Right ventricle myocardium superior (tissue), 1 donor: ENCODE data around the gene ATP2C2. TPM values are rescaled to one million over a fixed set of nuclear protein-coding genes. Genes with fewer than 3 reads are reported as not detected.

Experiments
- ATAC-seq: fragments of 200-7000 bp; cut with Tn5 transposase; one replicate; pipeline ENCODE4 v1.9.1; 2020; ENCODE audit warnings: mild to moderate bottlenecking; ENCODE audit not compliant: poor library complexity
- DNase-seq: peaks from one replicate; pipeline ENCODE4 v3.0.0-alpha.2; 2020
- intact Hi-C: fragments of 100-400 bp; cut with DNase I; formaldehyde crosslinking; loops from one replicate; pipeline ENCODE4 v1.11.2; 2022
- total RNA-seq: library from RNA; stranded (reverse); fragmentation: NEBNext Ultra II Directional; extraction: Animal tissue kit (Norgen Biotek cat#: 25700); gene quantifications from one replicate; pipeline ENCODE4 v1.2.1, GENCODE V29; 2021
- donor health status: DM: no; HTN: yes; CAD: no; lungs with severe emphysema.

Gene ATP2C2
- total RNA-seq, 1 donor from 2014 or later = not detected

DNA sequence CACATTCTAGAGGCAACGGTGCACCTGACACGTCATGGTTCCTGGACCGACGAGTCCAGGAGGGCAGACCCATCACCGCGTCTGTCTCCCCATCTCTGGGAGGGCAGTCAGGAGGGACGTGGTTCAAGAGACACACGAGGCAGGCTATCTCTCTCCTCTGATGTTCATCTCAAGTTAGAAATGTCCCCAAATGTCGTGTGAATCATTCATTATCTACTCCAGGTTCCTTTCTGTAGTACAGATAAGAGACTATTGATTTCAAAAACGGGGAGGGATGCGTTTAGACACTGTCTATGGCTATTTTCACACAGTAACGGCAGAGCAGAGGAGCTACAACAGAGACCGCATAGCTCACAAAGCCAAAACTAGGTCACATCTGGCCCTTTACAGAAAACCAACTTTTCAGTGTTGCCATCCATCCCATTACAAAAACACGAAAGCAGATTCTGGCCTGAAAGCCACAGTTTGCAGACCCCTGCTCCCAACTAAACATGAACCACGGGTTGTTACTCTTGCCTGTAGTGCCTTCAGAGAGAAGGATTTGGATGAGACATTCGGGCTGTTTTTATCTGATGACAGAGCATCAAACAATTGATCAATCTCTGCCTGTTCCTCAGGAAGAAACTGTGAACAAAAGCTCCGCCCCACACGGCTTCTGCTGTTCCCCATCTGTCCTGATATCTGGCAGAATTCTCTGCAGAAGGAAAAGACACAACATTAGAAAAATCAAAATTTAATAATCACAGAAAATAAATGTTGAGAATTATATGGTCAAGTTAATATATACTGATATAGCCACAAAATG, 129.3 kb downstream of the ATP2C2 start:
- intact Hi-C loops = no loop called here
- DNase-seq = peak; percentile 16
- ATAC-seq = no peak

DNA sequence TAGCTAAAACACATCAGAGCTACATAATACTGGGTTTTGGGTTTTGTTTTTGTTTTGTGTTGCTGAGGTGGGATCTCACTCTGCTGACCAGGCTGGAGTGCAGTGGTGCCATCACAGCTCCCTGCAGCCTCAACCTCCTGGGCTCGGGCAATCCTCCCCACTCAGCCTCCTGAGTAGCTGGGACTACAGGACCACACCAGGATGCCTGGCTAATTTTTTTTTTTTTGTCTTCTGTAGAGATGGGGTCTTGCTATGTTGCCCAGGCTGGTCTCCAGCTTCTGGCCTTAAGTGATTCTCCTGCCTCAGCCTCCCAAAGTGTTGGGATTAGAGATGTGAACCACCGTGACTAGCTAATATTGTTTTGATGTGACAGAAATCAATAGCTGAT, 129.9 kb downstream of the ATP2C2 start:
- intact Hi-C loops = no loop called here
- no peak for DNase-seq
- ATAC-seq = no peak

DNA sequence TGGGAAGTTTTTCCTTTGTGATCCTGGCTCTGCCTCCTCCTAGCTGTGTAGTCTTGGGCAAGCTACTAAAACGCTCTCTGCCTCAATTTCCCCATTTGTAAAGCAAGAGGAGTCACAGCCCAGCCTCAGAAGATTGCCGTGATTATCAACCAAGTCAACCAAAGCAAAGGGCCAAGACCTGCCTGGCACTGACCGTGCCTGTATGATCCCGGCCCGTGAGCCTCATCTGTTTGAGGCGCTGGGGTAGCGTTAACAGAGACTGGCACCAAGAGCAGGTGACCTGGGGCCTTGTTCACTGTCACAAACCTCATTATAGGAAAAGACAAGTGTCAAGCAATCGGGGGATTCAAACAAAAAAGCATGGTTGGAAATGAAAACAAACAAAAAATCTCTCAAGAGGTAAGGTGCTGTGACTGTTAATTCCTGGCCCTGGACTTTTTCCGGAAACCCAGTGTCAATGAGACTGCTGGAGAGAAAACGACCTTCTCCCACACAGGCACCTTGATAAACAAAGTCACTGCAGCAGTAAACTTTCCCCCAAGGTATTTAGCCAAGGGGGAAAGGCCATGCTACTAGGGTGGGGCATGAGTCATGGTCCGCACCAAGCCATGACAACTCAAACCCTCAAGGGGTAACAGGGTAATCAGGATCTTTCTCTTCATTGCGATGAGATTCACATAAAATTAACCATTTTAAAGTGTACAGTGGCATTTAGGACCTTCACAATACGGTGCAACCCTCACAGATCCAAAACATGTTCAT, 130.7 kb downstream of the ATP2C2 start:
- intact Hi-C loops = no loop called here
- DNase-seq (peak; percentile 12), ATAC-seq (no peak)

DNA sequence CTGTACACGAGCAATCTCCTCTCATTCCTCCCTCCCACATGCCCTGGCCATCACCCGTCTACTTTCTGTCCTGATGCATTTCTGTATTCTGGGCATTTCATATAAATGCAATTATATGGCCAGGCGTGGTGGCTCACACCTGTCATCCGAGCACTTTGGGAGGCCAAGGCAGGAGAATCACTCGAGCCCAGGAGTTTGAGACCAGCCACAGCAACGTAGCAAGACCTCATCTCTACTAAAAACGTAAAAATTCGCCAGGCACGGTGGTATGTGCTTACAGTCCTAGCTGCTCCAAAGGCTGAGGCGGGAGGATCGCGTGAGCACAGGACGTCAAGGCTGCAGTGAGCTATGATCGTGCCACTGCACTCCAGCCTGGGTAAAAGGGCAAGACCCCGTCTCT, 131.3 kb downstream of the ATP2C2 start:
- no peak for ATAC-seq
- DNase-seq = no peak
- intact Hi-C loops = no loop called here

DNA sequence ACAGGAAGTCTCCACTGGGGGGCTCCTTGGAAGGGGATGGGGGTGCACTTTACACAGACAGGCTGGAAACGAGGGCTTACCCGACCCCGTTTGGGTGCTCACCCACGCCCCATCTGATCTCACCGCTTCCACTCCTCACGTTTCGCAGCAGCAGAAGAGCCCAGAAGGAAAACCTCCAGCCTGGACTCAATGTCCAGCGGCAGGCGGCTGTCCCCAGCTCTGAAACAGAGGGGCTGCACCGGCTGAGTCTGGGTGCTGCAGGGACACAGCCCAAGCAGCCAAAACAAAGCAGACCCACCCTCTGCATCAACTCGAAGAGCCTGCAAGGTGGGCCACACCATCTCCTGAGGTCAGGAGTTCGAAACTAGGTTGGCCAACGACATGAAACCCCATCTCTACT, 132.2 kb downstream of the ATP2C2 start:
- DNase-seq = peak; percentile 21
- intact Hi-C loops = no loop called here
- no peak for ATAC-seq

DNA sequence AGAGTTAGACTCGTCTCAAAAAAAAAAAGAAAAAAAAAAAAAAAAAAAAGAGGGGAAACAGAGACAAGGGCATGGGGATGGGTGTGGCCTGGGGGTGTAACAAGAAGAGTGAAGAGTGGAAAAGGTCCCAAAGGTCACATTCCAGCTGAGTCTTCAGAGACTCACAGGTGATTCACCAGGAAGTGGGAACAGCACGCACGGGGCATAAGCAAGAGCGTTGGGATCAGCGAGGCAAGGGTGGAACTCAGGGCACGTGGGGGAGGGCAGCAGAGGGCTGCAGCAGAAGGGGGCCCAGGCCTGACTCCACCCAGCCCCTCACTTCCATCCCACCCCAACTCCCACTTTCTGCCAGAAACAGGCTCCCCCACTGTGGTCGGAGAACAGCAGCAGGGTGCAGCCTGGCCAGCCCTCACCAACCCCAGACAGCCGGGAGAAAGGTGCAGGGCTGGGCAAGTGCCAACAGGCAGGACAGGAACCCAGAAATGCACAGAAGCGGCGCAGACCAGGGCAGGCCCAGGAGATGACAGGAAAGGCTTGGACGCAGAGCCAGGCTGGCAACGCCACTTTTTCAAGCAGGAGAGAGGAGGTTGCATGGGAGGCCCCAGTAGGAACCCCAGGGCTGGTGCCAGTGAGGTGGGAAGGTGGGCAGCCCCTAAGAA, 132.9 kb downstream of the ATP2C2 start:
- DNase-seq = peak; percentile 36

DNA sequence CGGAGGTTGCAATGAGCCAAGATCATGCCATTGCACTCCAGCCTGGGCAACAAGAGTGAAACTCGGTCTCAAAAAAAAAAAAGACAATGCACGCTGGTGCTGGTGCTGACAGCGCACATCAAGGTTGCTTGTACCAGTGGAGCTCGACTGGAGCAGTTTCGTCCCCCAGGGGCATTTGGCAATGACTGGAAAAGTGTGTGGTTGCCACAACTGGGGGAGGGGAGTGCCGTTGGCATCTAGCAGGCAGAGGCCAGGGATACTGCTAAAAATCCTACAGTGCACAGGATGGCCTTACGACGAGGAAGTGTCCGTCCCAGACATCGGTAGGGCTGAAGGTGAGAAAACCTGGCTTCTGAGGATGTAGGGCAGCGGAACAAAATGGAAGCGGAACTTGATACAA, 133.7 kb downstream of the ATP2C2 start:
- intact Hi-C loops = no loop called here
- no peak for ATAC-seq
- DNase-seq = peak; percentile 10

More for the DNA sequence above, 132.9 kb downstream of the ATP2C2 start:
- ATAC-seq = no peak
- intact Hi-C loops = no loop called here

DNA sequence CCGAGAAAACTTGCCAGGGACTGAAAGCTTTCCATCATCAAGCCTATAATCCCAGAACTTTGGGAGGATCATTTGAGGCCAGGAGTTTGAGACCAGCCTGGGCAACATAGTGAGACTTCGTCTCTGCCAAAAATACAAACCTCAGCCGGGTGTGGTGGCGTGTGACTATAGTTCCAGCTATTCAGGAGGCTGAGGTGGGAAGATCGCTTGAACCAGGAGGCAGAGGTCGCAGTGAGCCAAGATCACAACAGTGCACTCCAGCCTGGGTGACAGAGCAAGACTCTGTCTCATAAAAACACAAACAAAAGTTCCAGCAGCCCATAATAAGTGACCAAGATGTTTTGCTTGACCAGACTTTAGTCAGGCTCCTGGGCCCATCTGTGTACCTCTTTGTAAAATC, 134.2 kb downstream of the ATP2C2 start:
- intact Hi-C loops = no loop called here
- peak; percentile 6 for DNase-seq
- ATAC-seq = no peak

DNA sequence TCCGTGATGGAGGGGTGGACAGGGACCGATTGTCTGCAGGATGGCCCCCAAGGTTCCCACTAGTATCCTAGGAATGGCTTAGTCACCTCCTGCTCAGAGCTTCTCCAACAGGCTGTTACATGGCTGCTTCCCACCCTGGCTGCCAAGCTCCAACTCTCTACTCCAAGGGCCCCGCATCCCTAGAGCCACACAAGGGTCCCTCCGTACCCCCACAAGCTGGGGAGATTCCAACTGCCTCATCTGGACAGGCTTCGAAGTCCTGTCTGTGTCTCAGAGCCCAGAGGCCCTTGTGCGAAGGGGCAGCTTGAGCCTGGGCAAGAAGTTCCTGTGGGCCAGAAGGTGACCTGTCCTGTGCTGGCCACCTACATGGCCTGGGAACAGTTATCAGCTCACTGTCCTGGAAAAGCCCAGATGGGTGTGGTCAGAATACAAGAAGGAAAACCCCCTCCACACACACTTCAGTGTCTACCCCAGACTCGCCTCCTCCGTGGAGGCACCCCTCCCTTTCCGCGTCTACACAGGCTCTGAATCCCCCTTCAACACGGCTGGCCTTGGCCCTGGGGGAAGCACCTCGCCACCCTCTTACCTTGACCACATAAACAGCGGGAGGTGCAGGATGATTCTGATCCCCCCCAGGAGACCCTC, 135.5 kb downstream of the ATP2C2 start:
- ATAC-seq = peak; percentile 1
- peak; percentile 38 for DNase-seq
- intact Hi-C loops = no loop called here

DNA sequence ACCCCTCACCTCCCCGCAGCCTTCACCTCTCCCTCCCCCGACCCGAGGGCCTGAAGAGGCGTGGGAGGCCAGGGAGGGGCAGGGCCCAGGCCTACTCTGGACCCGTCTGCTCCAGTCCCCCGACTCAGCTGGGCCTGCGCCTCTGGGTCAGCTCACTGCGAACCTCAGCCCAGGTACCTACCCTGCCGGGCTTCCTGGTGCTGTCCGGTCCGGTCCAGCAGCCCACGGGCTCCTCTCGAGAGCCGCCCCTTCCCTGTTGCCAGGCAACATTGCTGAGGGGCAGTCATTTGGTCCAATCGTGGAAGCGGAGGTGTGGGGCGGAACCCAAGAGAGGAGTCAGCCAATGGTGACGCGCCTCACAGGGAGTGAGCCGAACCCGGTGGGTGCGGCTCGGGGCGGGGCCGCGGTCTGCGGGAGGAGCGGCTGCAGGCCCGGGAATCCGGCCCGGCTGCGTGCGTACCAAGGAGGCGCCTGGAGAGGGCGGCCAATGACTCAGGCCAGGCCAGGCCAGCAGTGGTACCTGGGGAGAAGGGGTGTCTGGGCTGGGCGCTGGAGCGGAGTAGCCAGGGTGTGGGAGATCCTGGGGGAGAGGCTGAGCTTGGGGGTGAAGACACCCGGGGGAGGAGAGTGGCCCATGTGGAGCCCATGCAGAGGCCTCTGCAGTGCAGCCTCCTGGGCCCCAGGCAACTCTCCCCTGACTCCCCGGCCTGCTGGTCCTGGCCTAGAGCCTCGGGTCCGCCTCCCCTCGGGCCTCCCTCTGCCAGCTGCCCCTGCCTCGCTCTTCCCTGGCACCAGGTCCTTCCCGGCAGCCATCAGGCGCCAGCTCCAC, 136.3 kb downstream of the ATP2C2 start, which contains the start of gene MEAK7:
TSS of gene MEAK7 (minus strand) at position 240 of the 829 bp plus-strand sequence. CDS start 6,573 bp downstream, outside the sequence.
- DNase-seq (peak; percentile 99), ATAC-seq (peak; percentile 97)
- intact Hi-C loops = no loop called here

DNA sequence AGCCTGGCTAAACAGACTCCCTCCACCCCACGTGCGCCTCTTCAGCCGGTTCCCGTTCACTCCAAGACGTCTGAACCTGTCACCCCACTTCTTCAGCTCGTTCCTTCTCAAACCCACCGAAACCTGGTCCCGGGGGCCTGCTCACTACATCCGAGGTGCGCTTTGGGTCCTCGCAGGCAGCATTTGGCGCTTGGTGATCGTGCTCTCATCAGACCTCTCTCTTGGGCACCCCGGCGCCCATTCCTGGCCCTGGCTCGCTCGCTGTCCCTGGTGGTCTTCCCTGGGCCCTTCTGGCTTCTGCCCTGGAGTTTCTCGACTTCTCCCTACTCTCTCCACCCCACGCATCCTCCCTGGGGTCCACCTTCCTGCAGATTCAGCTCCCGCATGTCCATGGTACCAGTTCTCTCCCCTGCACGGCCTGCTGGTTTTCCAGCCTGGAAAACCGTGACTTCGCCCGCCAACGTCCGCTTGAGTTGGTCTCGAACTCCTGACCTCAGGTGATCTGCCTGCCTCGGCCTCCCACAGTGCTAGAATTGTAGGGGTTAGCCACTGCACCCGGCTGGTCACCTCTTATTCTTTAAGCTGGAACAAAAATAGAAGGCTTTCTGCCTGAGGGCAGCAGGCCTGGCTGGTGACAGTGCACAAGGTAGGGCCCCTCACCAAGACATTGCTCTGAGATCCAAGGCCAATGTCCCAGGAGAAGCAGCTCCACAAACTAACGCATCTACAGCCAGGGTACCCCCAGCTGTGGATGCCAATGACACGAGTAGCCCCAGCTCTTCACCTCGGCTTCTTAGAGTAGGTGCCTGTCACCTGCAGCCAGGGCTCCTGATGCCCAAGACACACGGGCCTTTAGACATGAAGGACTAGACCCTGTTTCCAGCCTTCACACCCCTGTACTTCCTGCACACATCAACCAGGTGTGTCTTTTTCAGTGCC, 137.2 kb downstream of the ATP2C2 start:
- intact Hi-C loops = no loop called here
- DNase-seq (peak; percentile 43), ATAC-seq (no peak)

DNA sequence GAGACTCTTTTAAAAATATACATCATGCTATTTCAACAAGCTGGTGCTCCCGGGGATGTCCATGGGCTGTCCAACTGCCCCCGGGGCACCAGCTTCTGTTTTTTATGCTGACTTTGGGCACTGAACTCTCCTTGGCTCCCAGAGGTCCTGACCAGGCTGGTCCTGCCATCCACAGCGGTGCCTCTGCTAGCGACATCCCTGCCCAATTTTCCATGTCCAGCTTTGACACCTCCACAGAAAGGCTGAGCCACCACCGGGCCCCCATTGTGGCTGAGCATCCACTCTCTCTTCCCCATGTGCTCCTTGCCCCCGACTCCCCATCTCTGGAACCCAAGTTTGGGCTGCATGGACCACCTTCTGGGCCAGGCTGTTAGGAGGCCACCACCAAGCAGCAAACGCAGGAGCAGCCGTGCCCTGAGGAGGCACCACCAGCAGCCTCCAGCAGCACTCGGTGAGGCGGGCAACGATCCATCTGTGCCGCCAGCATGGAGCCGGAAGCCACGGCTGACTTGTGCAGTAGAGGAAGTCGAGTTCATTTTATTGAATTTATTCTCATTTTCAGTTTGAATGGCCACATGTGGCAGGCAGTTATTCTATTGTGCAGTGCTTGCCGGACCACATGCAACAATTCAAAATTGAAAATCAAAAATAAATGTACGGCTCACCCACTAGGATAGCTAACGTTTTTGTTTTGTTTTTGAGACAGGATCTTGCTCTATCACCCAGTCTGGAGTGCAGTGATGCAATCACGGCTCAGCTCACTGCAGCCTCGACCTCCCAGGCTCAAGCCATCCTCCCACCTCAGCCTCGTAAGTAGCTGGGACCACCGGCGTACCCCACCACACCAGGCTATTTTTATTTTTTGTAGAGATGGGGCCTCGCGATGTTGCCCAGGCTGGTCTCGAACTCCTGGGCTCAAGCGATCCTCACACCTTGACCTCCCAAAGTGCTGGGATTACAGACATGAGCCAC, 139.0 kb downstream of the ATP2C2 start:
- no peak for ATAC-seq

DNA sequence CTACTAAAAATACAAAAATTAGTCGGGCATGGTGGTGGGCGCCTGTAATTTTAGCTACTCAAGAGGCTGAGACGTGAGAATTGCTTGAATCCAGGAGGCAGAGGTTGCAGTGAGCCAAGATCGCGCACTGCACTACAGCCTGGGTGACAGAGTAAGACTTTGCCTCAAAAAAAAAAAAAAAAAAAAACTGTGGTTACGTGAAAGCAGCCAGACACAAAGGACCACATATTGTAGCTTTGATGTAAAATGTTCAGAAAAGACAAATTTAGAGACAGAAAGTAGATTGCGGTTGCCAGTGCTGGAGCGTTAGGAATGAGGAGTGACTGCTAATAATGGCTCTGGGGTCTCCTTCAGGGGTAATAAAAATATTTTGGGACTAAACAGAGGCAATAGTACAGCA, 140.2 kb downstream of the ATP2C2 start:
- no peak for ATAC-seq
- DNase-seq = no peak
- intact Hi-C loops = no loop called here

More for the DNA sequence above, 139.0 kb downstream of the ATP2C2 start:
- intact Hi-C loops = no loop called here
- peak; percentile 43 for DNase-seq

DNA sequence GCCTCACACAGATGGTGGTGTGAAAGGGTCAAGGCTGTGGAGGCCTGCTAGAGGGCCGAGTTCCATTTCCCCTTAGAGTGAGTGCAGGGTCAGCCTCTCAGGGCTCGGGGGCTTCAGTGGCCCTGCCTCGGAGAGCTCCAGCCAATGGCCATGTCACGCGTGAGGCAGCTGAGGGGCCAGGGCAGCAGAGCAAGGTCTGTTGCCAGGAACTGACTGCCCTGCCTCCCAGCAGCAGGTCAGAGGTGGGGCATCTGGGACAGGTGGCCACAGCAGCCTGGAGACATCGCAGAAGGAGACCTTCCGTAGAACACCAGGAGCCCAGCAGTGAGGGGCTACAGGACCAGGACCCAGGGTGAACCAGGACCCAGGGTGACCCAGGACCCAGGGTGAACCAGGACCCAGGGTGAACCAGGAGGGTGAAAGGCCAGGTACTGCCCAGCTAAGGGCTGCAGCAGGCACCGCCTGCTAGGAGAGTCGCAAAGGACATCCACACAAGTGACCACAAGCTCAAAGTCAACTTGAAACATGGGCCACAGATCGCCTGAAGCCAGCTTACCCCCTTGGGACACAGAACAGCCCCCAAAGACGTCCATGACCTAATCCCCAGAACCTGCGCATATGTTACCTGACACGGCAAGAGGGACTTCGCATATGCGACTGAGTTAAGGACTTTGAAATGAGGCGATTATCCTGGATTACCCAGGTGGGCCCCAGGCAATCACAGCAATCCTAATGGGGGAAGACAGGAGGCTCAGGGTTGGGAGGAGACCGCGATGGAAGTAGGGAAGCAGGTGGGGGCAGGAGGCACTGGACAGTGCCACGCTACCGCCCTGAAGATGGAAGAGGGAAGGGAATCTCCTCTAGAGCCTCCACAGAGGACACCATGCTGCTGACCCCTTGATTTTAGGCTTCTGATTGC, 141.0 kb downstream of the ATP2C2 start:
- intact Hi-C loops = no loop called here
- no peak for DNase-seq

More for the DNA sequence above, 141.0 kb downstream of the ATP2C2 start:
- no peak for ATAC-seq
